ENCODE data around the gene LPAR3.

Gene LPAR3

GRCh38 chr1:84892705-84893618, at the start of gene LPAR3:
Gene LPAR3 (minus strand): TSS chr1:84893206. CDS start chr1:84866120, 27,086 bp downstream.
- TF ChIP-seq, protein P1, sequence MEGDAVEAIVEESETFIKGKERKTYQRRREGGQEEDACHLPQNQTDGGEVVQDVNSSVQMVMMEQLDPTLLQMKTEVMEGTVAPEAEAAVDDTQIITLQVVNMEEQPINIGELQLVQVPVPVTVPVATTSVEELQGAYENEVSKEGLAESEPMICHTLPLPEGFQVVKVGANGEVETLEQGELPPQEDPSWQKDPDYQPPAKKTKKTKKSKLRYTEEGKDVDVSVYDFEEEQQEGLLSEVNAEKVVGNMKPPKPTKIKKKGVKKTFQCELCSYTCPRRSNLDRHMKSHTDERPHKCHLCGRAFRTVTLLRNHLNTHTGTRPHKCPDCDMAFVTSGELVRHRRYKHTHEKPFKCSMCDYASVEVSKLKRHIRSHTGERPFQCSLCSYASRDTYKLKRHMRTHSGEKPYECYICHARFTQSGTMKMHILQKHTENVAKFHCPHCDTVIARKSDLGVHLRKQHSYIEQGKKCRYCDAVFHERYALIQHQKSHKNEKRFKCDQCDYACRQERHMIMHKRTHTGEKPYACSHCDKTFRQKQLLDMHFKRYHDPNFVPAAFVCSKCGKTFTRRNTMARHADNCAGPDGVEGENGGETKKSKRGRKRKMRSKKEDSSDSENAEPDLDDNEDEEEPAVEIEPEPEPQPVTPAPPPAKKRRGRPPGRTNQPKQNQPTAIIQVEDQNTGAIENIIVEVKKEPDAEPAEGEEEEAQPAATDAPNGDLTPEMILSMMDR (IDR thresholded peaks at IDR 0.05; ENCODE audit: low read depth, low read length) = no peak
- H3K4me3 ChIP-seq (replicated peaks in 1 of 2; ENCODE audit: low read depth in 2 of 2, low read length in 2 of 2) = peak within 1 kb of the TSS; percentile 4 to 52
- peak; percentile 25 to 26 for DNase-seq (ENCODE audit: low read depth in 2 of 2)

GRCh38 chr1:84941843-84942242, 48.8 kb upstream of the LPAR3 start:
- TF ChIP-seq, protein P1 (IDR thresholded peaks at IDR 0.05; ENCODE audit: low read depth, low read length) = no peak
- no peak for DNase-seq (ENCODE audit: low read depth in 2 of 2)
- H3K4me3 ChIP-seq (replicated peaks in 1 of 2; ENCODE audit: low read depth in 2 of 2, low read length in 2 of 2) = no peak overlapping the region

DNA sequence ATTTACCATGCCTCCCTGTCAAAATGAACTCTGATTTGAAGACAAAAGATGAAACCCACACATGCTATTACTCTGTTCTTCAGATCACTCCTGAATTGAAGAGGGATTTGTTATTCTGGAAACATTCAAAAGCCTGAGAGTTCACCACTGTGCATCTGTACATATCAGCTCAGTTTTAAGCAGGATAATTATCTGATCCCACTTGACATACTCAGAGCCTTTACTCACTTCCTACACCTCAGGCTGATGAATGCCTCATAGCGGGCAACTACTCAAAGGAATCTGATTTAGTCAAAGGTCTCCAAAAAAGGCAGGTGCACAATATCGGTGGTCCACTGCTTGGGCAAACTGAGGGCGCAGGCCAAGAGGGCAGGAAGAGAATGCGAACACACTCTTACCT, 47.5 kb upstream of the LPAR3 start:
- TF ChIP-seq, protein P1 (IDR thresholded peaks at IDR 0.05; ENCODE audit: low read depth, low read length) = no peak
- DNase-seq (ENCODE audit: low read depth in 2 of 2) = no peak

GRCh38 chr1:84939761-84940160, 46.8 kb upstream of the LPAR3 start:
- TF ChIP-seq, protein P1 (IDR thresholded peaks at IDR 0.05; ENCODE audit: low read depth, low read length) = no peak
- DNase-seq (ENCODE audit: low read depth in 2 of 2) = no peak

More for the DNA sequence above, 47.5 kb upstream of the LPAR3 start:
- no peak overlapping the region for H3K4me3 ChIP-seq (replicated peaks in 1 of 2; ENCODE audit: low read depth in 2 of 2, low read length in 2 of 2)

GRCh38 chr1:84939151-84939550, 46.1 kb upstream of the LPAR3 start:
- H3K4me3 ChIP-seq (replicated peaks in 1 of 2; ENCODE audit: low read depth in 2 of 2, low read length in 2 of 2) = no peak overlapping the region
- peak; percentile 52 to 60 for DNase-seq (ENCODE audit: low read depth in 2 of 2)
- TF ChIP-seq, protein P1 (IDR thresholded peaks at IDR 0.05; ENCODE audit: low read depth, low read length) = no peak

More at GRCh38 chr1:84939761-84940160, 46.8 kb upstream of the LPAR3 start:
- no peak overlapping the region for H3K4me3 ChIP-seq (replicated peaks in 1 of 2; ENCODE audit: low read depth in 2 of 2, low read length in 2 of 2)

DNA sequence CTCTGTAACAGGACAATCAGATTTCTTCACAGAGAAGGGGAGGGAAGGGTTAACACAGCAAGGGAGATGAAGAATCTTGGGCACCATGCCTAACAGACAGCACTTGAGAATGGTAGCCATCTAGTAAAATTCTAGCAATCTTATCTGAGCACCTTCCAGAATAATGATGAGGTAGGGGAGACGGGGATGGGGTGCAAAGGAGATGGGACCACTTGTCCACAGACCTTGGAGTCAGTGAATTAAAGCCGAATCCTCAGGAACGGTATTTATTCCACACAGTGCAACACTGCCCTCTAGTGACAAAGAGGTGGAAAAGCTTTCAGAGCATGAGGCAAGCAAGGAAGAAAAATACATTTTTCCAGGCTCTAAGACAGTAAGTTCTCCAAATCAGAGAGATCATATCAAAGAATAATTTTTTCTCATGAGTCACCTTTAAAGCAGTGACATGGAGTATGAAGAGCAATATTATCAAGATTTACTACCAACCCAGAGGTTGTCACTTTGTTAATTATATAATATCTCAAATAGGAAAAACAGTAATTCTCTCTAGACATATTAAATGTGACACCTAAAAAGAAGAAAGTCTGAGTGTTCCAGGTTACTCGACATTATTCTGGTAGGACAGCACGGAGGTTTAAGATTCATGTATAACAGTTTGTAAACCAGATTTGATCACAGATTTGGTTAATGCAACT, 43.3 kb upstream of the LPAR3 start:
- H3K4me3 ChIP-seq (replicated peaks in 1 of 2; ENCODE audit: low read depth in 2 of 2, low read length in 2 of 2) = no peak overlapping the region
- TF ChIP-seq, protein P1 (IDR thresholded peaks at IDR 0.05; ENCODE audit: low read depth, low read length) = peak; percentile 86
- DNase-seq (ENCODE audit: low read depth in 2 of 2) = peak; percentile 82 to 83

All from cardiac fibroblast (primary cell).